H1 (cell line): Measurements from ENCODE around the gene PKD1L1. TPM values are rescaled to one million over a fixed set of nuclear protein-coding genes. Genes with fewer than 3 reads are reported as not detected.

Experiments used
- KDM4A ChIP-seq: IDR thresholded peaks from one replicate; pipeline ENCODE4 v1.7.1; 2012; ENCODE audit warnings: low read depth, mild to moderate bottlenecking, moderate library complexity, low read length, inconsistent platforms; ENCODE audit not compliant: severe bottlenecking
- NANOG ChIP-seq: IDR thresholded peaks from 2 replicates; pipeline ENCODE4 v1.6.1; 2011; ENCODE audit warnings: low read length, low read depth, mild to moderate bottlenecking, inconsistent platforms; ENCODE audit not compliant: insufficient read depth, poor library complexity, severe bottlenecking
- PHF8 ChIP-seq: fragments of 200-600 bp; sonication (generic); conservative IDR thresholded peaks from 2 replicates; pipeline ENCODE4 v1.7.1; 2012; ENCODE audit warnings: low read depth, mild to moderate bottlenecking, inconsistent platforms, low read length, moderate library complexity
- polyA plus RNA-seq, 7 experiments: library from polyadenylated mRNA; depleted of rRNA in 3 of 7; stranded (reverse) in 5 of 7; unstranded in 2 of 7; fragments of >200 nt in 5 of 7; fragments of 200-250 nt in 2 of 7; gene quantifications; 1 replicate in 5 of 7; 2 replicates in 1 of 7; 4 replicates in 1 of 7; pipeline versions ENCODE4 v1.2.1 to v1.2.3, GENCODE V29; 2011 to 2013; ENCODE audit warnings: missing spikeins in 2 of 7, mixed read lengths in 2 of 7
- total RNA-seq: library from RNA; stranded (reverse); fragmentation: NEBNext Ultra II Directional; extraction: Animal tissue kit (Norgen Biotek cat#: 25700); gene quantifications from 2 replicates; pipeline ENCODE4 v1.2.1, GENCODE V29; 2021

Gene PKD1L1
- total and polyA plus RNA-seq, 2 of the 8 experiments (the other 6 are each of a cell fraction or from before 2014, with no cell fraction given), result 0.22 to 0.35 TPM

GRCh38 chr7:47758546-47758945 lies 189.7 kb downstream of the PKD1L1 start (continued):
- no peak for TF ChIP-seq KDM4A
- no peak for TF ChIP-seq PHF8
- TF ChIP-seq NANOG, result no peak
